Dedifferentiated amniotic fluid mesenchymal stem cell (primary cell): ENCODE measurements around the gene MIGA2.

Experiments
- DNase-seq: peaks from one replicate; pipeline ENCODE4 v3.0.0-alpha.2; 2016; ENCODE audit errors: extremely low spot score

The MIGA2 gene

DNA sequence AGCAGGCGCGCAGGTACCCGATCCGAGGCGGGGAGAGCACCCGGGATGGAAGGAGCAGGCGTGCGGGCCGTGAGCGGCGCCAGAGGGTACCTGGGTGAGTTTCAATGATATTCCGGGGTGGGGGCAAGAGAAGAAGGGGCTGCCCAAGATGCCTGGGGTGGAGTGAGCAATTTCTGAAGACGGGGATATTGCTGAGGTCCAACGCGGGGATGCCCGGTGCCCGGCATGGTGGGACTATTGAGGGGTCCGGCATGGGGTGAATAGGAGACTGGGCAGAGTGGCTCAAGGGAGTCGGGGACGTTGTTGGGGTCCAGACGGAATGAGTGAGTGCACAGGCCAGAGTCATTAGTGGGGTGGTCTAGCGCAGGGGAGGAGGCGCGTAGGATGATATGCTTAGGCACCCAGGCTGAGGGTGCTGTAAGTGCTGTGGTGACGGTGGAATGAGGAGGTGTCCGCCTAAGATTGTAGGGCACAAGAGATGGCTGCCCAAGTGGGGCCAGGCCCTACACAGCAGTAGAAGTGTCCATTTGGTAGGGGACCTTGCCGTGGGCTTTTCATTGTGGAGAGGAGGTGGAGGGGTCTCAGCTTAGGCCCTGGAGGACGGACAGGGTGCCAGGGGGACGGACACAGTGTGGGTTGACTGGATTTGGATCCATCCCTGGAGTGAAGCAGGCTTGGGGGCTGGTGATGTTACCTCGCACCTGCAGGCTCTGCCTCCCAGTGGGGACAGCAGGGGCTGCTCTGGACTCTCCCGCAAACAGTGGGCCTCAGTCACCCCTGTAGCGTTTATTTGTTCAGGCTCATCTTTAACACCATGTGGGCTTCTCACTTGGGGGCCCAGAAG lies 719 bp downstream of the MIGA2 start:
- no peak for DNase-seq

GRCh38 chr9:129037767-129038098 lies 1.3 kb downstream of the MIGA2 start:
- no peak for DNase-seq

DNA sequence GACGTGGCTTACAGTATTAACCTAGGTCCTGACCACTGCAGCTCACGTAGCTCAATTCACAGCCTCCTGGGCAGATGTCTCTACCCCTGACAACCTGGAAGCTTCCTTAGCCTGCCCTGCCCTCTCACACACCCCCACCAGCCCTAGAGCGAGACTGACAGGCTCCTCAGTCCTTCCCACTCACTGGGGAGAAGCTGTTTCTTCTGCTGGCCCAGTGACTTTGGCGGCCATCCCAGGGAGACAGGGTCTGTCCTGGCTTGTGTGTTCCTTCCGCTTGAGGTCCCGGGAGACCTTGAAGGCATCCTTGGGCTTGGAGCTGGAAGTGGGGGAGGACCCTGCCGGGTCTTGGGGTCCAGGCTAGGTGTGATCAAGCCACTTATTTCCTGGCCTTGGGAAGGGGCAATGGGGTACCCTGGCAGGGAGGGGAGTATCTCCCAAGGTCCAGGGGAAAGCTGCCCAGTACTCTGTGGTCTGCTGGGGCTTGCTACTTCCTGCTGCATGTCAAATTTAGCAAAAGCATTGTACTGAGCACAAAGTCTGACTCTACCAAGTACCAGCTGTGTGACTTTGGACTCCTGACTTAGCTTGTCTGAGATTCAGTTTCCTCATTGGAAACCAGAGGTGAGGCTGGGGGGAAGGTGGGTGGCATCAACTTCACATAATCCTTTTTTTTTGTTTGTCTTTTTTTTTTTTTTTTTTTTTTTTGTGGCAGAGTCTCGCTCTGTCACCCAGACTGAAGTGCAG lies 1.9 kb downstream of the MIGA2 start:
- DNase-seq: no peak

DNA sequence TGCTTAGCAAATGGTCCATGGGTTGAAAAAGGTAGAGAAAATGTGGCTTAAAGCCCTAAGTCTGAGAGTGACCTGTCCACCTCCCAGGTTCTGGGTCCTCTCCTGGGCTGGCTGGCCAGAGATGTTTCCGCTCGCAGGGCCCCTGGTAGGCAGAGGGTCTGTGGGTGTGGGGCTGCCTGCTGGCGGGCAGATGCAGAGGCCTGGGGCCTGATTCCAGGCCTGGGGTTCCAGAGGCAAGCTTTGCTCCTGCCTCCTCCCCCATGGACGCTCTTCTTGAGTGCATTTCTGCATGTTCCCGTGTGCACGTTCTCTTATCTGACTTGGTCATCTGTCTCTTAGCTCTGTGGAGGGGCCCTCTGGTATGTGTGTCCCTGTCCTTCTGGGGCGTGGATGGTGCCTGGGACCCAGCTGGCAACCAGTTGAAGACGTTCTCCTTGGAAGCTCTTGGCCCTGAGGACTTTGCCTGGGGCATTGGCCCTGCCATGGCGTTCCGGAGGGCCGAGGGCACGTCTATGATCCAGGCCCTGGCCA lies 3.8 kb downstream of the MIGA2 start:
- no peak for DNase-seq

GRCh38 chr9:129042016-129042415 lies 5.6 kb downstream of the MIGA2 start:
- DNase-seq: no peak

DNA sequence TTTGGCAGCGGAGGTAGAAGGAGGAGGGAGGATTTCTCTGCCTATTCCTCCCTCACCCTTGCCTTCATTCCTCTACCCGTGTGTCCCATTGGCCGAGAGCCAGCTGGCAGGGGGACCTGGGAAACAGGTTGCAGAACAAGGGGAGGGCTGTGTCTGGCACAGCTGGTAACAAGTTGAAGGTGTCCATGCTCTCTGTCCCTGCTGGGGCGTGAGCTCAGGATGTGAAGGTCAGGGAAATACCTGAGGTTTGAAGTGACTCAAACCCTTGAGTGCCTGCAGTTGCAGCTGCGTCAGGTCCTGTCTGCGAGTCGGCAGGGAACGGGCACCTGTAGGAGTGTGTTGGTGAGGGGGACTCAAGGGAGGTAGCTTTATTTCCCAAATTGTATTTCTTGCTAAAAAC lies 16.2 kb downstream of the MIGA2 start:
- DNase-seq: no peak

- DNase-seq: no peak
Measured at GRCh38 chr9:129053020-129053419, 16.6 kb downstream of the MIGA2 start.

- DNase-seq: no peak
Measured at GRCh38 chr9:129054163-129054851, 17.9 kb downstream of the MIGA2 start.

GRCh38 chr9:129058965-129059795 lies 22.8 kb downstream of the MIGA2 start:
- no peak for DNase-seq

- no peak for DNase-seq
Measured at GRCh38 chr9:129059796-129060785, 23.7 kb downstream of the MIGA2 start.

GRCh38 chr9:129060991-129061390 lies 24.6 kb downstream of the MIGA2 start:
- DNase-seq: no peak

DNA sequence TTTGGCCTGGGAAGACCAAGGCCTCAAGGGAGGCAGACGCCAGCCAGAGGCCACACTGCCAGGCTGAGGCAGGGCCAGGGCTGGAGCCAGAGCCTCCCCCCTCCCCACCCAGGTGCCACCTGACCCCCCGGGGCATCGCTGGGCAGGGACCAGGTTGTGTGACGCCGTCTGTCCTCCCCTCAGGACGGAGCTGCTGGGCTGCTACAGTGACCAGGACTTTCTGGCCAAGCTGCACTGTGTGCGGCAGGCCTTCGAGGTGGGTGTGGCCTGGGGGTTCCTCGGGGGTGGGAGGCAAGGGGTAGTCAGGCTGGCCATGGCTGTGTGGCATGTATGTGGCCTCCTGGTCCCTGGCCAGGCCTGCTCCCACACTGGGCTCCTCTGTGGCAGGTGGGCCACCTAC lies 26.6 kb downstream of the MIGA2 start:
- DNase-seq: no peak

DNA sequence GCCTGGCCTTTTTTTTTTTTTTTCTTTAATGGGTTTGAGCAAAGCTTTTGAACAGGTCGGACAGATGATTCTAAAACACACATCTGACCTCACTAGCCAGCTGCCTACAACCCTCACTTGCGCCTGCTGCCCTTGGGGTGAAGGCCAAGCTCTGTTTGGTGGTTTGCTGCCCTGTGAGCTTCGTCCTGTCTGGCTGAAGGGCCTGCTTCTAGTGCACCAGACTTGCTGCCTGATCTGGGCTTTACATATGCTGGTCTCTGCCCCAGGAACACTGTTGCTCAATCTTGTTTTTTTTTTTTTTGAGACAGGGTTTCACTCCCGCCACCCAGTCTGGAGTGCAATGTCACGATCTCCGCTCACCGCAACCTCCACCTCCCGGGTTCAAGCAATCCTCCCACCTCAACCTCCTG lies 28.1 kb downstream of the MIGA2 start:
- DNase-seq: no peak

- DNase-seq: no peak
Measured at GRCh38 chr9:129068110-129068509, 31.7 kb downstream of the MIGA2 start.

DNA sequence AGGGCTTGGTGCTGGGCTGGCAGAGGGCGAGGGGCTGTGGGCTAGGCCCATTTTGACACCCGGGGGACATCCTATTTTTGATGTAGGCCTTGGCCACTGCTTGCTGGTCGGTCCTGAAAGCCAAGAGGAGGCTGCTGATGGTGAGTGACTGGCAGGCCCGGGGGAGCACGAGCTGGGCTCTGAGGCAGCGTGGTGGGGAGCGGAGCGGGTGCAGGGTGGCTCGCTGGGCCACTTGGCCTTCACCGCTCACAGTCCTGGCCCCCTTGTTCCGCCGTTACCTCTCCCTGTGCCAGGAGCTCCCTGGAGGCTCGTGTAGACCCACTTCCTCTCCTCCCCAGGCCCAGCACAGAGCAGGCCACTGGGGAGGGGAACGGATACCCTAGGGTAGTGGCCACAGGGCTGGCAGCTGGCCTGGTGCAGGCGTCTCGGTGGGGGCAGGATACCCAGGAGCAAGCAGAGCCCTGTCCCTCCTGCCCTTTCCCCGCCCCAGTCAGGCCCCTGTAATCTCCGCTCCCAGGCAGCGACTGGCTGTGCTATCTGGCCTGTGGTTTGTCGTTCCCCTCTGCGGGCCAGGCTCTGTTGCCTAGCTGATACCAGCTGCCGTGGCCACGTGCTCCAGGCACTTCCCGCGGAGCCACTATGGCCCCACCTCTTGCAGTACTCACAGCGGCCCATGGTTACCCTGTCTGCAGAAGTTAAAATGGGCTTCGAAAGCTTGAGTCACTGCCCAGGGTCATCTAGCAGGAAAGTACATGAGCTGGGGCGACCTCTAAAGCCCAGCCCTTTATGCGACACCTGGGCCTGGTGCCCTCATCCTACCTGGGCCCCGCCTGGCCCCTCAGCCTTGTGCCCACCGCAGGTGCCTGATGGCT lies 32.8 kb downstream of the MIGA2 start:
- no peak for DNase-seq

GRCh38 chr9:129069862-129070641 lies 33.6 kb downstream of the MIGA2 start:
- no peak for DNase-seq

GRCh38 chr9:129070696-129071525 lies 34.5 kb downstream of the MIGA2 start:
- DNase-seq: no peak
